ENCODE measurements around the gene ELFN2.
A peak's percentile ranks its signal among the peaks of the same experiment; 100 is the strongest.

DNA sequence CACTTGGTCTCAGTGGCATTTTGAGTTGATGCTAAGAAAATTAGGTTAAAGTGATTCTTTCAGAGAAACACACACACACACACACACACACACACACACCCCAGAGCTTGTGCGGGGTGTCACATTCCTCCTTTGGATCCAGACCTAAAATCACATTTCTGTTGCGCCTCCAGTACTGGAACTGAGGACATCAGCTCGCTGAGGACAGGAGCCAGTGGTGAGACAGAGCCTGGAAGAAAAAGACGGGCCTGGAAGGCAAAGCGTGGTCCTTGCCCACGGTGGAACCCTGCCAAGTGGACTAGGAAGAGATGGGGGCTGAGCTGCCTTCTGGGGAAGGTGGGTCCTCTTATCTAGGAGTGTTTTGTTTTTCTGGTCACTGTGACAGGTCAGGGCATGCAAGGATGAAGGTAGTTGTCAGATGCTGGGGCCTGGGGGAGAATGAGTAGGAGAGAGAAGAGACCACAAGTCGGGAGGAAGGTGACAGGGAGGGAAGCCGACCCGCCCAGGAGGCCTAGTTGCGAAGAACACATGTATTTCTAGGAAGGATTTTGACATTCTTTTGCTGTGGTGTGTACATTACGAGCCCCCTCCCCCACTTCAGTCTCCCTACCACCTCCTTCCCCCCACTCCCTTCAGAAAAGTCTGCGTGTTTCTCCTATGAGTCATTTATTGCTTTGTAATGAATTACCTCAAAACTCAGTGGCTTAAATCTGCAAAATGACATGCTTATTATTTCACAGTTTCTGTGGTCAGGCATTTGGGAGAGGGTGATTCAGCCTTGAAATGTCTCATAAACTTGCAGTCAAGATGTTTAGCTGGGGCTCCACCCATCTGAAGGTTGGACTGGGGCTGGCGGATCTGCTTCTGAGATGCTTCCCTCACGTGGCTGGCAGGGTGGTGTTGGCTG, 4.8 kb upstream of the ELFN2 start:
- TF ChIP-seq REST (IDR thresholded peaks at IDR 0.05; ENCODE audit: low read depth) (no peak), TEAD4 (IDR thresholded peaks at IDR 0.05) (peak; percentile 82), EP300 (IDR thresholded peaks at IDR 0.05; ENCODE audit: borderline replicate concordance) (peak; percentile 61; the same call in 1 of the 2 replicates), EGR1 (IDR thresholded peaks at IDR 0.05) (no peak)

Data from Ishikawa (cell line).